HepG2 (cell line): Measurements from ENCODE around the gene PGM2. TPM values are rescaled to one million over a fixed set of nuclear protein-coding genes. Genes with fewer than 3 reads are reported as not detected.

ENCODE experiments used
- ATAC-seq: fragments of 200-7000 bp; cut with Tn5 transposase; 3 replicates; pipeline ENCODE4 v1.9.1; 2020; ENCODE audit warnings: mild to moderate bottlenecking, moderate library complexity
- BruUV-seq: library from RNA; stranded (reverse); fragments of 400-500 nt; replicated peaks from 2 replicates; lab custom pipeline; 2021; lab: Mats Ljungman, UMichigan
- CTCF ChIA-PET: fragments of 300-600 bp; formaldehyde crosslinking; extraction: SDS; loops from one replicate; lab custom pipeline; 2021; ENCODE audit warnings: low total read pairs, inconsistent platforms, low intra/inter-chr PET ratio; lab: Yijun Ruan, JAX
- POLR2A ChIA-PET: fragments of 350-600 bp; sonication (Branson Sonifier 250); formaldehyde crosslinking; loops from one replicate; lab custom pipeline; 2020; ENCODE audit warnings: antibody characterized with exemption, inconsistent platforms; lab: Yijun Ruan, JAX
- DNase-seq: peaks from one replicate; pipeline ENCODE4 v3.0.0-alpha.2; 2015; ENCODE audit warnings: low spot score
- FAIRE-seq: peaks from 3 replicates; lab custom pipeline; 2011; peaks lifted over from hg19 to GRCh38; lab: Jason Lieb, UNC
- H2AFZ ChIP-seq: one replicate; pipeline ENCODE4 v1.6.1; 2011; ENCODE audit warnings: low read length, inconsistent platforms
- H3K27ac ChIP-seq: fragments of 300-600 bp; 3 replicates; pipeline ENCODE4 v1.8.0; 2011; ENCODE audit warnings: mixed run types, mild to moderate bottlenecking, mixed read lengths, low read length, inconsistent platforms; ENCODE audit not compliant: insufficient read depth; ENCODE audit errors: extremely low read length
- H3K27me3 ChIP-seq, 2 experiments: fragments of 200-600 bp in 1 of 2; 2 replicates in 1 of 2; 3 replicates in 1 of 2; pipeline versions ENCODE4 v1.6.0 to v1.8.0; 2011; ENCODE audit warnings: low read length in 2 of 2, mild to moderate bottlenecking in 2 of 2, moderate library complexity in 2 of 2, inconsistent platforms in 1 of 2; ENCODE audit not compliant: insufficient read depth in 2 of 2, control insufficient read depth in 1 of 2
- H3K36me3 ChIP-seq, 2 experiments: fragments of 200-600 bp in 1 of 2; replicated peaks in 1 of 2; 2 replicates in 1 of 2; 3 replicates in 1 of 2; pipeline versions ENCODE4 v1.5.1 to v1.8.0; 2011; ENCODE audit warnings: low read length in 2 of 2, inconsistent platforms in 1 of 2; ENCODE audit not compliant: insufficient read depth in 2 of 2, control insufficient read depth in 1 of 2
- H3K4me1 ChIP-seq: 2 replicates; pipeline ENCODE4 v1.5.1; 2012; ENCODE audit warnings: low read length, inconsistent platforms; ENCODE audit not compliant: insufficient read depth
- H3K4me2 ChIP-seq: 2 replicates; pipeline ENCODE4 v1.6.0; 2011; ENCODE audit warnings: low read depth, low read length, inconsistent platforms
- H3K4me3 ChIP-seq, 3 experiments: fragments of 200-600 bp in 1 of 3; sonication (generic), shearing (Covaris generic) in 1 of 3; replicated peaks in 1 of 3; 2 replicates each; pipeline ENCODE4 v1.5.1; 2011 to 2016; ENCODE audit warnings: low read length in 3 of 3, inconsistent platforms in 2 of 3, low read depth in 2 of 3, mild to moderate bottlenecking in 2 of 3, control low read depth in 1 of 3, mixed read lengths in 1 of 3; ENCODE audit not compliant: insufficient read depth in 1 of 3
- H3K79me2 ChIP-seq: one replicate; pipeline ENCODE4 v1.6.1; 2011; ENCODE audit warnings: low read length, inconsistent platforms; ENCODE audit not compliant: insufficient read depth
- H3K9ac ChIP-seq: 2 replicates; pipeline ENCODE4 v1.6.0; 2011; ENCODE audit warnings: mild to moderate bottlenecking, low read depth, low read length, inconsistent platforms; ENCODE audit not compliant: insufficient read depth
- H3K9me3 ChIP-seq: 2 replicates; pipeline ENCODE4 v1.5.1; 2012; ENCODE audit warnings: mild to moderate bottlenecking, low read length
- H4K20me1 ChIP-seq: 2 replicates; pipeline ENCODE4 v1.6.0; 2011; ENCODE audit warnings: inconsistent platforms, mild to moderate bottlenecking, low read length, moderate library complexity; ENCODE audit not compliant: insufficient read depth
- FOXK1 ChIP-seq: sonication (generic); formaldehyde crosslinking; IDR thresholded peaks from 2 replicates; pipeline ENCODE4 v1.4.0; 2020; ENCODE audit warnings: low read depth, missing genetic modification reagents, borderline replicate concordance
- GMEB2 ChIP-seq: IDR thresholded peaks from 2 replicates; pipeline ENCODE4 v1.6.1; 2016; ENCODE audit warnings: missing biosample characterization, missing genetic modification reagents, low read depth
- HOXA5 ChIP-seq: sonication (generic); formaldehyde crosslinking; IDR thresholded peaks from 2 replicates; pipeline ENCODE4 v1.4.0; 2020; ENCODE audit warnings: missing genetic modification reagents
- NR0B2 ChIP-seq: sonication (generic); formaldehyde crosslinking; IDR thresholded peaks from 2 replicates; pipeline ENCODE4 v1.4.0; 2020; ENCODE audit warnings: mild to moderate bottlenecking, missing genetic modification reagents
- PHB2 ChIP-seq: fragments of 450-650 bp; IDR thresholded peaks from 2 replicates; pipeline ENCODE4 v1.6.1; 2018; ENCODE audit not compliant: partially characterized antibody
- ZNF563 ChIP-seq: sonication (generic); formaldehyde crosslinking; IDR thresholded peaks from 2 replicates; pipeline ENCODE4 v1.8.0; 2022; ENCODE audit warnings: mild to moderate bottlenecking, moderate library complexity, missing genetic modification reagents
- ZNF629 ChIP-seq: sonication (generic); formaldehyde crosslinking; conservative IDR thresholded peaks from 2 replicates; pipeline ENCODE4 v1.5.0; 2020; ENCODE audit warnings: missing genetic modification reagents
- whole genome bisulfite sequencing: methylation state at CpG from one replicate; pipeline ENCODE4 v1.1.6; 2017; ENCODE audit warnings: low lambda C conversion rate; 5-methylcytosine and 5-hydroxymethylcytosine counted together
- in situ Hi-C: cut with HindIII; loops from 2 replicates; pipeline ENCODE4 v1.10.0; 2017; ENCODE audit warnings: low pct_unique_long_range_greater_than_20kb; ENCODE audit not compliant: extremely low pct_ligation_motif_present
- intact Hi-C: fragments of 100-400 bp; cut with micrococcal nuclease; formaldehyde crosslinking; loops from one replicate; pipeline ENCODE4 v1.10.0; 2022; ENCODE audit not compliant: unreplicated experiment
- polyA plus RNA-seq, 8 experiments: library from polyadenylated mRNA; depleted of rRNA in 3 of 8; stranded (reverse) in 7 of 8; unstranded in 1 of 8; fragments of >200 nt; fragmentation: Illumina TruSeq in 4 of 8; extraction: Trizol in 4 of 8; gene quantifications; 2 replicates each; pipeline versions ENCODE4 v1.2.1 to v1.2.3, GENCODE V29; 2011 to 2016; ENCODE audit warnings: low read depth in 4 of 8, missing spikeins in 1 of 8, mixed read lengths in 1 of 8; ENCODE audit not compliant: insufficient read depth in 1 of 8
- total RNA-seq, 5 experiments: library from RNA; depleted of rRNA; stranded (reverse); fragments of >200 nt; fragmentation: Illumina TruSeq; extraction: Trizol; gene quantifications; 2 replicates each; pipeline ENCODE4 v1.2.3, GENCODE V29; 2016; ENCODE audit warnings: low read depth in 1 of 5

Gene PGM2
- total and polyA plus RNA-seq, 2 of the 13 experiments (the other 11 are each of a cell fraction or from before 2014, with no cell fraction given) = 14.6 to 36.9 TPM

- no peak overlapping the region for H3K27ac ChIP-seq
- intact Hi-C loops = loop anchor here (10.0 kb wide), 2 partner anchors 370 to 930 kb away; no protein-coding TSS in a partner anchor
- TF ChIP-seq ZNF563 (CRISPR knock-in tag) (no peak), GMEB2 (no peak), ZNF629 (CRISPR knock-in tag) (no peak), NR0B2 (CRISPR knock-in tag) (no peak), PHB2 (no peak)
- TF ChIP-seq, all 625 proteins: peak for 0
- H3K9me3 ChIP-seq = no peaks in the 10 kb centered on the region
- no peak for FAIRE-seq
- no peaks in the 10 kb centered on the region for H3K27me3 ChIP-seq
- H3K9ac ChIP-seq = no peak overlapping the region
- ATAC-seq = no peak
- no peak overlapping the region for H2AFZ ChIP-seq
- CTCF ChIA-PET = no interaction called here
- no TSS peak for BruUV-seq
- H3K4me3 ChIP-seq = no peak overlapping the region
- WGBS = 67% methylated on average over 5 of the region's 5 CpGs
- in situ Hi-C loops = no loop called here
- H3K4me2 ChIP-seq = no peak overlapping the region
- H3K79me2 ChIP-seq = no peaks in the 10 kb centered on the region
- POLR2A ChIA-PET = no interaction called here
- no peak for DNase-seq
- H3K36me3 ChIP-seq = no peaks in the 10 kb centered on the region
- H3K4me1 ChIP-seq = peaks cover 1% of the 10 kb centered on the region
- H4K20me1 ChIP-seq = no peaks in the 10 kb centered on the region
These were observed 21.4 kb upstream of the PGM2 start for GRCh38 chr4:37805091-37805490.

DNA sequence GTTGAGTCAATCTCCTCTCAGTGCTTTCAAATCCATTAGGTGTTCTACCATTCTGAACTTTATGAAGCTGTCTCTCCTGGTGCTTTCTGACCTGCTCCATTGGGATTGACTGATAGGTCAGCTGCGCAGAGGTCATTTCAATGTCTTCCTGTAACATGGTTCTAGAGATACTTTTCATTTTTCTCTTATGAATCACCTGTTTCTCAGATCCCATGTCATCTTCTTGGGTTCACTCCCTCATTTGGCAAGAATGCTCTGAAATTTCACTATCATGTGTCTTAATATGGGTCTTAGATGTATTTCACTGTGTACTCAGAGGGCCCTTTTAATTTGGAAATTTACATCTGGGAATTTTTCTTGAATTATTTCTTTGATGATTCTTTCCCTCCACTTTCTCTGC, 13.8 kb upstream of the PGM2 start:
- H3K9ac ChIP-seq = no peak overlapping the region
- no peak overlapping the region for H3K4me2 ChIP-seq
- ATAC-seq = no peak
- intact Hi-C loops (no loop called here), in situ Hi-C loops (no loop called here)
- H3K27me3 ChIP-seq = peaks cover 0 to 10% of the 10 kb centered on the region in 2 experiments; a peak in 1 of 5 replicates
- peaks cover 15% of the 10 kb centered on the region for H3K4me1 ChIP-seq
- no peak overlapping the region for H2AFZ ChIP-seq
- no peaks in the 10 kb centered on the region for H3K36me3 ChIP-seq
- BruUV-seq = no TSS peak
- FAIRE-seq = no peak
- H4K20me1 ChIP-seq = no peaks in the 10 kb centered on the region
- no peaks in the 10 kb centered on the region for H3K9me3 ChIP-seq
- 100% methylated on average over 1 of the region's 1 CpG for WGBS
- no peak for TF ChIP-seq FOXK1 (CRISPR knock-in tag)
- TF ChIP-seq HOXA5 (CRISPR knock-in tag) = no peak
- H3K27ac ChIP-seq = no peak overlapping the region
- ChIA-PET CTCF (no interaction called here), POLR2A (no interaction called here)
- no peak overlapping the region for H3K4me3 ChIP-seq
- DNase-seq = no peak
- H3K79me2 ChIP-seq = no peaks in the 10 kb centered on the region
